ENCODE results near the gene PAGR1. TPM values are rescaled to one million over a fixed set of nuclear protein-coding genes. Genes with fewer than 3 reads are reported as not detected.

The PAGR1 gene
- total RNA-seq, 1 donor from 2014 or later = 23.0 TPM

GRCh38 chr16:29839822-29840221 lies 23.9 kb downstream of the PAGR1 start:
- DNase-seq (ENCODE audit: low spot score) = no peak
- Mint-ChIP-seq H3K27me3 (ENCODE audit: low read depth) (no peaks in the 10 kb centered on the region), H3K4me1 (ENCODE audit: low read depth) (no peaks in the 10 kb centered on the region), H3K27ac (ENCODE audit: unreplicated experiment) (no peak overlapping the region), H3K9me3 (ENCODE audit: low read depth) (no peaks in the 10 kb centered on the region), H3K36me3 (ENCODE audit: low read depth) (peaks cover 33% of the 10 kb centered on the region), H3K4me3 (ENCODE audit: unreplicated experiment) (no peak overlapping the region)
- TF ChIP-seq CTCF (IDR thresholded peaks at IDR 0.05) = no peak

DNA sequence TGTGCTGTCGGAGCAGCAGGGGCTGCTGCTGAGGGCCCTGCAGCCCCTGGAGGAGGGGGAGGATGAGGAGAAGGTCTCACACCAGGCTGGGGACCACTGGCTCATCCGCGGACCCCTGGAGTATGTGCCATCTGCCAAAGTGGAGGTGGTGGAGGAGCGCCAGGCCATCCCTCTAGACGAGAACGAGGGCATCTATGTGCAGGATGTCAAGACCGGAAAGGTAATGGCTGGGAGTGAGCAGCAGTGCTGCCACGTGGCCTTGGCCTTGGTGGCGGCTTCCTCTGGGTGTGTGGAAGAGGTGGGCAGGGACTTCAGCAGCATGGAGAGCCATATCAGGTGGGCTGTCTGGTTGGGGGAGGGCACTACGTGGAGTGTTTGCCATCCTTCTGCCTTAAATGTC lies 24.3 kb downstream of the PAGR1 start:
- H3K36me3 Mint-ChIP-seq (ENCODE audit: low read depth) = peaks cover 36% of the 10 kb centered on the region
- H3K27ac Mint-ChIP-seq (ENCODE audit: unreplicated experiment) = no peak overlapping the region
- no peak overlapping the region for H3K4me3 Mint-ChIP-seq (ENCODE audit: unreplicated experiment)
- no peak for DNase-seq (ENCODE audit: low spot score)
- no peak for TF ChIP-seq CTCF (IDR thresholded peaks at IDR 0.05)
- H3K9me3 Mint-ChIP-seq (ENCODE audit: low read depth) = no peaks in the 10 kb centered on the region
- no peaks in the 10 kb centered on the region for H3K4me1 Mint-ChIP-seq (ENCODE audit: low read depth)
- no peaks in the 10 kb centered on the region for H3K27me3 Mint-ChIP-seq (ENCODE audit: low read depth)

DNA sequence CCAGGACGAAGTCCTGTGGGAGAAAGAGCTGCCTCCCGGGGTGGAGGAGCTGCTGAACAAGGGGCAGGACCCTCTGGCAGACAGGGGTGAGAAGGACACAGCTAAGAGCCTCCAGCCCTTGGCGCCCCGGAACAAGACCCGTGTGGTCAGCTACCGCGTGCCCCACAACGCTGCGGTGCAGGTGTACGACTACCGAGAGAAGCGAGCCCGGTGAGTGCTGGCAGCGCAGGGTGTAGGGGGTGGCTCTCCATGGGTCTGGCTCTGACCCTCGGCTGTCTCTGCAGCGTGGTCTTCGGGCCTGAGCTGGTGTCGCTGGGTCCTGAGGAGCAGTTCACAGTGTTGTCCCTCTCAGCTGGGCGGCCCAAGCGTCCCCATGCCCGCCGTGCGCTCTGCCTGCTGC lies 25.7 kb downstream of the PAGR1 start:
- no peaks in the 10 kb centered on the region for H3K9me3 Mint-ChIP-seq (ENCODE audit: low read depth)
- DNase-seq (ENCODE audit: low spot score) = no peak
- no peak for TF ChIP-seq CTCF (IDR thresholded peaks at IDR 0.05)
- no peak overlapping the region for H3K27ac Mint-ChIP-seq (ENCODE audit: unreplicated experiment)
- H3K36me3 Mint-ChIP-seq (ENCODE audit: low read depth) = peaks cover 36% of the 10 kb centered on the region
- no peaks in the 10 kb centered on the region for H3K27me3 Mint-ChIP-seq (ENCODE audit: low read depth)
- no peaks in the 10 kb centered on the region for H3K4me1 Mint-ChIP-seq (ENCODE audit: low read depth)
- H3K4me3 Mint-ChIP-seq (ENCODE audit: unreplicated experiment) = no peak overlapping the region

GRCh38 chr16:29842732-29843346 lies 26.9 kb downstream of the PAGR1 start:
- Mint-ChIP-seq H3K27ac (ENCODE audit: unreplicated experiment) (peak overlapping the region; percentile 54), H3K36me3 (ENCODE audit: low read depth) (peaks cover 33% of the 10 kb centered on the region), H3K4me3 (ENCODE audit: unreplicated experiment) (no peak overlapping the region), H3K27me3 (ENCODE audit: low read depth) (no peaks in the 10 kb centered on the region), H3K4me1 (ENCODE audit: low read depth) (no peaks in the 10 kb centered on the region), H3K9me3 (ENCODE audit: low read depth) (no peaks in the 10 kb centered on the region)
- no peak for DNase-seq (ENCODE audit: low spot score)
- TF ChIP-seq CTCF (IDR thresholded peaks at IDR 0.05) = no peak

- peaks cover 34% of the 10 kb centered on the region for H3K36me3 Mint-ChIP-seq (ENCODE audit: low read depth)
- no peak for DNase-seq (ENCODE audit: low spot score)
- no peaks in the 10 kb centered on the region for H3K4me1 Mint-ChIP-seq (ENCODE audit: low read depth)
Observed at GRCh38 chr16:29843931-29844330, 28.0 kb downstream of the PAGR1 start.

More at GRCh38 chr16:29843931-29844330, 28.0 kb downstream of the PAGR1 start:
- TF ChIP-seq CTCF (IDR thresholded peaks at IDR 0.05) = no peak
- Mint-ChIP-seq H3K27ac (ENCODE audit: unreplicated experiment) (no peak overlapping the region), H3K27me3 (ENCODE audit: low read depth) (no peaks in the 10 kb centered on the region), H3K4me3 (ENCODE audit: unreplicated experiment) (no peak overlapping the region), H3K9me3 (ENCODE audit: low read depth) (no peaks in the 10 kb centered on the region)
